GM10266 (cell line): ENCODE measurements around the gene RCSD1.

Experiments
- DNase-seq: peaks from one replicate; pipeline ENCODE4 v3.0.0; 2012; ENCODE audit errors: extremely low spot score
- CTCF ChIP-seq: IDR thresholded peaks from 2 replicates; pipeline ENCODE4 v1.5.1; 2012; ENCODE audit warnings: mild to moderate bottlenecking, low read depth; ENCODE audit not compliant: control insufficient read depth, insufficient read depth; ENCODE audit errors: missing control alignments

RCSD1 gene

GRCh38 chr1:167651161-167651693 is 21.2 kb downstream of the RCSD1 start:
- DNase-seq, result no peak
- no peak for TF ChIP-seq CTCF

- no peak for TF ChIP-seq CTCF
- no peak for DNase-seq
Observed at GRCh38 chr1:167654975-167655575, 25.0 kb downstream of the RCSD1 start.

GRCh38 chr1:167656657-167657056 is 26.6 kb downstream of the RCSD1 start:
- no peak for DNase-seq
- no peak for TF ChIP-seq CTCF

GRCh38 chr1:167658574-167659328 is 28.7 kb downstream of the RCSD1 start:
- no peak for TF ChIP-seq CTCF
- DNase-seq, result no peak

GRCh38 chr1:167659450-167659849 is 29.4 kb downstream of the RCSD1 start:
- DNase-seq, result no peak
- TF ChIP-seq CTCF, result no peak

GRCh38 chr1:167659881-167660280 is 29.8 kb downstream of the RCSD1 start:
- no peak for TF ChIP-seq CTCF
- DNase-seq, result no peak

GRCh38 chr1:167661527-167662426 is 31.7 kb downstream of the RCSD1 start:
- no peak for TF ChIP-seq CTCF
- DNase-seq, result no peak
